Vagina (tissue), 2 donors: ENCODE data around the gene OR10A3. TPM values are rescaled to one million over a fixed set of nuclear protein-coding genes. Genes with fewer than 3 reads are reported as not detected.

Source experiments
- DNase-seq, 2 donors: peaks; one replicate each; pipeline ENCODE4 v3.0.0-alpha.2; 2017; ENCODE audit errors: extremely low spot score in 2 of 2
- H3K27ac ChIP-seq: fragments of 200-600 bp; sonication (generic); one replicate; pipeline ENCODE4 v1.5.1; 2019
- H3K27me3 ChIP-seq: fragments of 200-600 bp; sonication (generic); one replicate; pipeline ENCODE4 v1.5.1; 2019
- H3K36me3 ChIP-seq, 2 donors: fragments of 200-600 bp; sonication (generic); one replicate each; pipeline ENCODE4 v1.5.1; 2017 to 2019
- H3K4me1 ChIP-seq: fragments of 200-600 bp; sonication (generic); one replicate; pipeline ENCODE4 v1.5.1; 2019
- H3K4me3 ChIP-seq, 2 donors: fragments of 200-600 bp; sonication (generic); 1 replicate in 1 of 2; 2 replicates in 1 of 2; pipeline ENCODE4 v1.5.1; 2016 to 2019
- H3K9me3 ChIP-seq: fragments of 200-600 bp; sonication (generic); one replicate; pipeline ENCODE4 v1.5.1; 2019
- POLR2A ChIP-seq, 2 donors: fragments of 450-650 bp; IDR thresholded peaks; one replicate each; pipeline ENCODE4 v1.6.1; 2017; ENCODE audit warnings: antibody characterized with exemption in 2 of 2, mild to moderate bottlenecking in 2 of 2, moderate library complexity in 2 of 2
- POLR2AphosphoS5 ChIP-seq, 2 donors: sonication (generic); formaldehyde crosslinking; IDR thresholded peaks; one replicate each; pipeline ENCODE4 v1.9.0; 2017; ENCODE audit warnings: antibody characterized with exemption in 2 of 2, mild to moderate bottlenecking in 2 of 2, low read depth in 1 of 2; ENCODE audit not compliant: insufficient read depth in 1 of 2
- intact Hi-C: fragments of 100-400 bp; cut with DNase I; formaldehyde crosslinking; loops from one replicate; pipeline ENCODE4 v1.15.1; 2023
- total RNA-seq: library from RNA; depleted of rRNA; stranded (reverse); fragments of >200 nt; gene quantifications from one replicate; pipeline ENCODE4 v1.2.3, GENCODE V29; 2016
- TF ChIP-seq, protein P1 (sequence below), 3 experiments: fragments of 450-650 bp in 2 of 3; fragments of 200-600 bp in 1 of 3; sonication (generic) in 1 of 3; IDR thresholded peaks; one replicate each; pipeline ENCODE4 v1.5.1; 2017 to 2019; ENCODE audit warnings: antibody characterized with exemption in 3 of 3, mild to moderate bottlenecking in 2 of 3, moderate library complexity in 2 of 3

The OR10A3 gene
- total RNA-seq, 1 donor from 2014 or later = not detected

DNA sequence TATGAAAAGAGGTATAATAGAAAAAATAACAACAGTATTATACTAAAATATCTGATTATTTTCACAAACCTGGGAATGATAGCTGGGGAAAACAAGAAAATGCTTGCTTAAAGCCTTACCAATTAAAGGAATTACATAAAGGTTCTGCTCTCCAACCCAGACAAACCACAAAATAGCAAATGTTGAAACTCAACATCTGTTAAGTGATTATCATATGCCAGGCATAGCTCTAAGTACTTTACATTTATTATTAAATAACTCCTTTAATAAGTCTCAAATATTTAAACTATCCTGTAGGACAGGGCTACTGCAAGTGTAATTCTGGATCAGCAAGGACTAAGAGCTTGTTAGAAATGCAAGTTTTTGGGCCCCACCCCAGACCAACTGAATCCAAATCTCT, 30.5 kb downstream of the OR10A3 start:
- no peaks in the 10 kb centered on the region for H3K36me3 ChIP-seq
- DNase-seq = no peak
- no peak overlapping the region for H3K27ac ChIP-seq
- no peaks in the 10 kb centered on the region for H3K4me1 ChIP-seq
- intact Hi-C loops = no loop called here
- TF ChIP-seq POLR2A (IDR thresholded peaks at IDR 0.05) = no peak
- no peak for TF ChIP-seq POLR2AphosphoS5 (IDR thresholded peaks at IDR 0.05; ENCODE audit: insufficient read depth in 1 of 2, low read depth in 1 of 2)
- TF ChIP-seq, protein P1, sequence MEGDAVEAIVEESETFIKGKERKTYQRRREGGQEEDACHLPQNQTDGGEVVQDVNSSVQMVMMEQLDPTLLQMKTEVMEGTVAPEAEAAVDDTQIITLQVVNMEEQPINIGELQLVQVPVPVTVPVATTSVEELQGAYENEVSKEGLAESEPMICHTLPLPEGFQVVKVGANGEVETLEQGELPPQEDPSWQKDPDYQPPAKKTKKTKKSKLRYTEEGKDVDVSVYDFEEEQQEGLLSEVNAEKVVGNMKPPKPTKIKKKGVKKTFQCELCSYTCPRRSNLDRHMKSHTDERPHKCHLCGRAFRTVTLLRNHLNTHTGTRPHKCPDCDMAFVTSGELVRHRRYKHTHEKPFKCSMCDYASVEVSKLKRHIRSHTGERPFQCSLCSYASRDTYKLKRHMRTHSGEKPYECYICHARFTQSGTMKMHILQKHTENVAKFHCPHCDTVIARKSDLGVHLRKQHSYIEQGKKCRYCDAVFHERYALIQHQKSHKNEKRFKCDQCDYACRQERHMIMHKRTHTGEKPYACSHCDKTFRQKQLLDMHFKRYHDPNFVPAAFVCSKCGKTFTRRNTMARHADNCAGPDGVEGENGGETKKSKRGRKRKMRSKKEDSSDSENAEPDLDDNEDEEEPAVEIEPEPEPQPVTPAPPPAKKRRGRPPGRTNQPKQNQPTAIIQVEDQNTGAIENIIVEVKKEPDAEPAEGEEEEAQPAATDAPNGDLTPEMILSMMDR (IDR thresholded peaks at IDR 0.05) = no peak
- H3K27me3 ChIP-seq = no peaks in the 10 kb centered on the region
- no peak overlapping the region for H3K4me3 ChIP-seq
- no peaks in the 10 kb centered on the region for H3K9me3 ChIP-seq

DNA sequence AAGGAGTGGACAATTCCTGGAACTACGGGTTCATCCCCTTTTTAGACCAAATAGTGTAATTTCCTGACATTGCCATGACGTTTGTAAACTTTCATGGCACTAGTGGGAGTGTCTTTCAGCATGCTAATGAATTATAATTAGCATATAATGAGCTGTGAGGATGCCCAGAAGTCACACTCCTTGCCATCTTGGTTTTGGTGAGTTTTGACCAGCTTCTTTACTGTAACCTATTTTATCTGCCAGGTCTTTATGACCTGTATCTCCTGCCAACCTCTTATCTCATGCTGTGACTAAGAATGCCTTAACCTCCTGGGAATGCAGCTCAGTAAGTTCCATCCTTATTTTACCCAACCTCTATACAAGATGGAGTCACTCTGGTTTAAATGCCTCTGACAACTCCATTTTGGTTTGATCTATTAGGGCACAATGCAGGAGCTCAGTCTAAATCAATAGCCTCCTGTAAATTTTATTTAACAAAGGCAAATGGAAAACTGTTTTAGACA, 31.2 kb downstream of the OR10A3 start:
- Histone ChIP-seq H3K27me3 (no peaks in the 10 kb centered on the region), H3K4me3 (no peak overlapping the region), H3K4me1 (no peaks in the 10 kb centered on the region), H3K27ac (no peak overlapping the region), H3K9me3 (no peaks in the 10 kb centered on the region), H3K36me3 (no peaks in the 10 kb centered on the region)
- no peak for DNase-seq
- intact Hi-C loops = no loop called here
- TF ChIP-seq POLR2AphosphoS5 (IDR thresholded peaks at IDR 0.05; ENCODE audit: insufficient read depth in 1 of 2, low read depth in 1 of 2) (no peak), POLR2A (IDR thresholded peaks at IDR 0.05) (no peak)
- TF ChIP-seq, protein P1 (IDR thresholded peaks at IDR 0.05) = no peak

DNA sequence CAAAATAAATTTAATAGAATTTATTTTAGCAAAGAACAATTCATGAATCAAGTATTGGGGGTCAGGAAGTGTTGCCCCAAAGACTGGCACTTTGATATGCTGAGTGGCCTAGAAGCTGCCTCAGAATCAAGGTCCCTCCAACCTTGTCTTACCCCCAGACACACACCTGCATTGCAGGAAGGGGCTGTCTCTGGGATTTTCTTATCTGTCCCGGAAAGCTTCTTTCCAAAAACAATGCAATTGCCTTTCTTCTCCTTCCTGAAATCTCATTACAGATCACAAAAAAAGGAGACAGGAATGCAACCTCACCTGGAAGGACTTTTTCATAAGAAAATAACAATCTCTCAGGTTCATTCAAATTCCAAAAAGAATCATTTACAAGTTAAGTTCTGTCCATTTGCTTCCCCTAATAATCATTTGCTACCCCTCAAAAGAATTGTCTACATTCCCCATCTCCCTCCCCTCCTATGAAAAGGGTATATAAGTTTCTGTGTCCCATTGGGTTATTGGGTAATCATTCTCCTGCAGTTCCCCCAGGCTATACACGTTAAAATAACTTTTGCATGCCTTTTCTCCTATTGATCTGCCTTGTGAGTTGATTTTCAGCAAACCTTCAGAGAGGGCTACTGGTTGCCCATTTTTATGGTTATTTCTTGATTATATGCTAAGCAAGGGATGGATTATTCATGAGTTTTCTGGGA, 31.8 kb downstream of the OR10A3 start:
- no peak for DNase-seq
- no peaks in the 10 kb centered on the region for H3K36me3 ChIP-seq
- H3K4me1 ChIP-seq = no peaks in the 10 kb centered on the region
- no peak for TF ChIP-seq POLR2A (IDR thresholded peaks at IDR 0.05)
- no peak for TF ChIP-seq POLR2AphosphoS5 (IDR thresholded peaks at IDR 0.05; ENCODE audit: insufficient read depth in 1 of 2, low read depth in 1 of 2)
- TF ChIP-seq, protein P1 (IDR thresholded peaks at IDR 0.05) = no peak
- H3K9me3 ChIP-seq = no peaks in the 10 kb centered on the region
- no peak overlapping the region for H3K4me3 ChIP-seq
- H3K27ac ChIP-seq = no peak overlapping the region
- no peaks in the 10 kb centered on the region for H3K27me3 ChIP-seq
- intact Hi-C loops = no loop called here

DNA sequence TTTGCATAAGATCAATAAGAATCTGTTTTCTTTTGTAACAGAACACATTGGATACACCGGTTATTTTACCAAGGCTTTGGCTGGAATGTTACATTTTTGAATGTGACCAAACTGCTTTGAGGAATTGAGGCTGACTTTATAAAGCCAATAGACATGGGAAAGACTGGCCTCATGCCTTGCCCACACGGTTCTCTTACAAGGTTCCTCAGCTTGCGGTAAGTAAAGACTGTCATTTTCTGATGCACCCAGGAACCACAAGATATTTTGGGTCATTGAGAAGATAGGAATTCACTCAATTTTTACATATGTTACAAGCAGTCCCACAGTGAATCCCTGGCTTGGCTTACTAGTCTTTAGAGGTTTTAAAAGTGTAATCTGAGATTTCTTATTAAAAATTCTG, 34.4 kb downstream of the OR10A3 start:
- Histone ChIP-seq H3K4me3 (no peak overlapping the region), H3K27ac (no peak overlapping the region), H3K36me3 (no peaks in the 10 kb centered on the region), H3K4me1 (no peaks in the 10 kb centered on the region), H3K9me3 (no peaks in the 10 kb centered on the region), H3K27me3 (no peaks in the 10 kb centered on the region)
- TF ChIP-seq, protein P1 (IDR thresholded peaks at IDR 0.05) = no peak
- no peak for TF ChIP-seq POLR2AphosphoS5 (IDR thresholded peaks at IDR 0.05; ENCODE audit: insufficient read depth in 1 of 2, low read depth in 1 of 2)
- no peak for TF ChIP-seq POLR2A (IDR thresholded peaks at IDR 0.05)
- no peak for DNase-seq
- intact Hi-C loops = no loop called here

DNA sequence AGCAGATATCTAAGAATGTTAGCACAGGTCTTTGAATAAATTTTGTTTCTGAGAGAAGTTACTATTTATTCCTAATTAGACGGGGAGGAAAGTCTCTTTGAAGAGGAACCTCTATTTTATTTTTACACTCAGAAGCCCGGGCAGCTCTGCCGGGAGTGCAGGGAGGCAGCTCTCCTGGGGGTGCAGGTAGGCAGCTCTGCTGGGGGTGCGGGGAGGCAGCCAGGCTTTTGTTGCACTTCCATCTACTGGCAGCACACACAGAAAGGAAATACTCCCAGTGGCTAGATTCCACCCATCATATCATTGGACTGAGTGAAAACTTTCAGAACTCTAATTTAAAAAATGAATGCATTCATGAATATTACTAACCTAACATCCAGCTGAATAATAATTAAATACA, 35.0 kb downstream of the OR10A3 start:
- DNase-seq = no peak
- H3K36me3 ChIP-seq = no peaks in the 10 kb centered on the region
- H3K27ac ChIP-seq = no peak overlapping the region
- intact Hi-C loops = no loop called here
- TF ChIP-seq POLR2A (IDR thresholded peaks at IDR 0.05) = no peak
- TF ChIP-seq POLR2AphosphoS5 (IDR thresholded peaks at IDR 0.05; ENCODE audit: insufficient read depth in 1 of 2, low read depth in 1 of 2) = no peak
- TF ChIP-seq, protein P1 (IDR thresholded peaks at IDR 0.05) = no peak
- H3K4me1 ChIP-seq = no peaks in the 10 kb centered on the region
- H3K4me3 ChIP-seq = no peak overlapping the region
- no peaks in the 10 kb centered on the region for H3K27me3 ChIP-seq
- no peaks in the 10 kb centered on the region for H3K9me3 ChIP-seq
